Choroid plexus epithelial cell (primary cell): ENCODE results near the gene LRRC36.

ENCODE experiments used
- DNase-seq: peaks from one replicate; pipeline ENCODE4 v3.0.0-alpha.2; 2010; ENCODE audit warnings: low read depth
- H3K4me3 ChIP-seq: 2 replicates; pipeline ENCODE4 v1.5.1; 2011; ENCODE audit warnings: low read depth, mild to moderate bottlenecking, control low read depth, low read length, moderate library complexity
- TF ChIP-seq, protein P1 (sequence below): conservative IDR thresholded peaks from 2 replicates; pipeline ENCODE4 v1.5.1; 2011; ENCODE audit warnings: low read depth, mild to moderate bottlenecking, control low read depth, inconsistent platforms, low read length, moderate library complexity

Gene LRRC36

DNA sequence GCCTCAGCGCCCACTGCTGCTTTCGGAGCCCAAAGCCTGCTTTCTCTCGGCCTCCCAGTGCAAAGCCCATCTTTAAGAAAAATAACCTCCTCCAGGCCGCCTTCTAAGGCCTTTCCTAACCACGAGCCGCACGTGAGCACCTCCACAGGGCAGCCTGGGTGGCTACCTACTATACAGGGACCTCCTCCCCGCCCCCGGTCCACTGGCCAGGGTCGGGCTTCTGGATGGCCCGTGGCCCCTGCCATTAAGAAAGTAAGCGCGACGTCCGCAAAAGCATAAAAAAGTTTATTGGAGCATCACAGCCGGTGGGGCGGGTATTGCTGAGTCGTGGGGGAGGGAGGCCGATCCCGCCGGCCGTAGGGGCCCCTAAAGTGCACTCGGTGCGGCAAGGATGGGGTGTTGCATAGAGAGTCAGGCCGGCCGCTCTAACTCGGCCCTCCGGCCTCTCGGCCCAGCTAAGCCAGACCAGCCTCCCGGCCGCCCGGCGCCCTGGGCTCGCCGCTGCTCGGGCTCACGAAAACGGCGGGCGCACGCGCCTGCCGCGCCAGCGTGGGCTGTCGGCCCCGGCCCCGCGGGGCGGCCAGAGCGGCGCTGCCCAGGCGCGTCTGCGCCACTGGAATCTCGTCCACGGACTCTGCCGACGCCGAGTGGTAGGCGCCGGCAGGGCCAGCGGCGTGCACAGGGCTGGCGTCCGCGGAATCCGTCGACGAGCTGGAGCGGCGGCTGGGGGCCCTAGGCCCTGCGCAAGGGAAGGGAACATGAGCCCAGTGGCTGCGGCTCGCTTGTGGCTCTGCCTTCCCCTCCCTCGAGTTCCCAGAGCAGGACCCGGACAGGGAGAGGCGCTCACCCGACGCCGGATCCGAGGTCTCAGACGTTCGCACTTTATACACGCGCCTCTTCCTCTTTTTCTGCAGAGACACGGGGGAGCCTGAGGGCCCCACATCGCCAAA is 67.8 kb downstream of the LRRC36 start:
- no peak for DNase-seq
- TF ChIP-seq, protein P1, sequence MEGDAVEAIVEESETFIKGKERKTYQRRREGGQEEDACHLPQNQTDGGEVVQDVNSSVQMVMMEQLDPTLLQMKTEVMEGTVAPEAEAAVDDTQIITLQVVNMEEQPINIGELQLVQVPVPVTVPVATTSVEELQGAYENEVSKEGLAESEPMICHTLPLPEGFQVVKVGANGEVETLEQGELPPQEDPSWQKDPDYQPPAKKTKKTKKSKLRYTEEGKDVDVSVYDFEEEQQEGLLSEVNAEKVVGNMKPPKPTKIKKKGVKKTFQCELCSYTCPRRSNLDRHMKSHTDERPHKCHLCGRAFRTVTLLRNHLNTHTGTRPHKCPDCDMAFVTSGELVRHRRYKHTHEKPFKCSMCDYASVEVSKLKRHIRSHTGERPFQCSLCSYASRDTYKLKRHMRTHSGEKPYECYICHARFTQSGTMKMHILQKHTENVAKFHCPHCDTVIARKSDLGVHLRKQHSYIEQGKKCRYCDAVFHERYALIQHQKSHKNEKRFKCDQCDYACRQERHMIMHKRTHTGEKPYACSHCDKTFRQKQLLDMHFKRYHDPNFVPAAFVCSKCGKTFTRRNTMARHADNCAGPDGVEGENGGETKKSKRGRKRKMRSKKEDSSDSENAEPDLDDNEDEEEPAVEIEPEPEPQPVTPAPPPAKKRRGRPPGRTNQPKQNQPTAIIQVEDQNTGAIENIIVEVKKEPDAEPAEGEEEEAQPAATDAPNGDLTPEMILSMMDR = no peak
- peak overlapping the region; percentile 4 for H3K4me3 ChIP-seq

DNA sequence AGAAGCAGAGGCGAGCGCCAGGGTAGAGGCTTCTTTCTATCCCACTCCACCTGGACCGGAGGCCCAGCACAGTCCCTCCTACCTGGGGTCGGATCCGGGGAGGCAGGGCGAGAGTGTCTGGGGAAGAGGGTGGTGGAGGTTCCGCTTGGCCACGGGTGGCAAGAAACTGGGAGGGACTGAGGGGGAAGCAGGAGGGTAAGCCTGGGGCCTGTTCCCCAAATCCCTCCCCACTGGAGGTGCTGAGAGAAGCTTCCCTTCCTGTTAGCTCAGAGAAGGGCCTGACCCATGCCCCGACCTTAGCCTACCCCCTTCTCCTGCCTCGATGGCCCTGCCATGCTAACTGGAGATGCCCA is 68.5 kb downstream of the LRRC36 start:
- TF ChIP-seq, protein P1 = no peak
- DNase-seq = no peak
- H3K4me3 ChIP-seq = no peak overlapping the region

DNA sequence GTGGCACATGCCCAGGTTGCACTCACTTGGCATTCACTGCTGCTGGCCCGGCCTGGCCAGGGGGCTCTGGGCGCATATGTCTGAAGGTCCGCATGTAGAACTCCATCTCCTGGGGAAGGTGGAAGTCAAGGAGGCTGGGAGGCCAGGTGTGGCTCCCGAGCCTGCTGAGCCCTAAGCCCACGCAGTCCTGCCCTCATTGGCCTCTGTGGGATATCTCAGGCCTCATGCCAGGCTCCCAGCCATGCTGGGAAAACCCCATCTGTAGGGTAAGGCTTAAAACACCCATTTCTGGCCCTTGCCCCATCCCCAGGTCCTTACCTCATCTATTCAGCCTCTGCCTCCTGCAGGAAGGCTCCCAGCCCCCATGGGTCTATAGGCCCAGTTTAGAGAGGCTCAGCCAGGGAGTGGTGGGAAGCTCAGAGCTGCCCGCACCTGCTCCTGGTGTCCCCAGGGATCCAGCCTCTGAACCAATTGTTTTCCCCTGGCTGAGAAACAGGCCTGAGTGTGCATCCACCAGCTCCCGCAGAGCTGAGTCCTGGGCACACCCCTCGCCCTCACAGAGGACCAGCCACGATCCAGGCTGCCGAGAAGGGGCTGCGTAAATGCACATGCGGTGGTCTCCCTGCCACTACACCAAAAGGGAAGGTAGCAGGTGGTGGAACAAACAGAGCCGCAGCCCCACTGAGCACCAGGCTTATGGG is 69.0 kb downstream of the LRRC36 start:
- no peak for DNase-seq
- TF ChIP-seq, protein P1 = no peak
- H3K4me3 ChIP-seq = no peak overlapping the region

DNA sequence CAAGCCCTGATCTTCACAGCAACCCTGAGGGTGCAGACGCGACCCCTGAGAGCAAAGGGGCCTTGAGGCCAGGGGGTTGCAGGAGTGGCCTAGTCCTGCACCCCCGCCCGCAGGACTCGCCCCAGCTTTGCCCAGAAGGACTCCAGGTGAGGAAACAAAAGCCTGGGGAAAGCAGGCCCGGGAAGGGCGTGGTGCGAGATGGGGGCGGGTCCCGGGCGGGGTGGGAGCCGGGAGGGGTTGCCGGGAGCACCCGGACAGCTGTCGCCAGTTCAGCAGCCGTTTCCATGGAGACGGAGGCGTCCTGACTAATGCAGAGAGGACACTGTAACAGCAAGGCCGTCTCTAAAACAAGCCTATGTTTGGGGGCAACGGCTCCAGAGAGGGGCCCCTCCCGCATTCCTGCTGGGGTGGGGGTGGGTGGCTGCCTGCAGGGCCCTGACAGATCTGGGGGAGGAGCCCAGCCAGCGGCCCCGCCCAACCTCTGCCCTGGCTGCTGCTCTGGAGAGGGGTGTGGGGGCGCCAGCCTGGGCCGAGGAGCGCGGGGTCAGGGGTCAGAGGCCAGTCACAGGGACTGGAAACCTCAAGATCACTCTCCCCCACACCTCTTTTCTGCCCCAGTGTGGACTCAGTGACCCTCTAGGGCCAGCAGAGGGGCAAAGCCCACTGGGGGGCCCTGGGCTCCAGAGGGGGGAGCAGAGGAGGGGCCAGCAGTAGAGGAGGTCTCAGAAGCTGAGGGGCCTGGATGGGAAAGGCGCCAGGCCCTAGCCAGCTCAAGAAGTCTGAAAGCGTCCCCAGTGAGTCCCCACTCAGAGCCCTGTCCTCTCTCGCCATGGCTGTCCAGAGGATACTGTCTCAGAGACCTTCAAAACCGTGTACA is 69.8 kb downstream of the LRRC36 start:
- peak; percentile 58 for DNase-seq
- TF ChIP-seq, protein P1 = no peak
- H3K4me3 ChIP-seq = no peak overlapping the region

DNA sequence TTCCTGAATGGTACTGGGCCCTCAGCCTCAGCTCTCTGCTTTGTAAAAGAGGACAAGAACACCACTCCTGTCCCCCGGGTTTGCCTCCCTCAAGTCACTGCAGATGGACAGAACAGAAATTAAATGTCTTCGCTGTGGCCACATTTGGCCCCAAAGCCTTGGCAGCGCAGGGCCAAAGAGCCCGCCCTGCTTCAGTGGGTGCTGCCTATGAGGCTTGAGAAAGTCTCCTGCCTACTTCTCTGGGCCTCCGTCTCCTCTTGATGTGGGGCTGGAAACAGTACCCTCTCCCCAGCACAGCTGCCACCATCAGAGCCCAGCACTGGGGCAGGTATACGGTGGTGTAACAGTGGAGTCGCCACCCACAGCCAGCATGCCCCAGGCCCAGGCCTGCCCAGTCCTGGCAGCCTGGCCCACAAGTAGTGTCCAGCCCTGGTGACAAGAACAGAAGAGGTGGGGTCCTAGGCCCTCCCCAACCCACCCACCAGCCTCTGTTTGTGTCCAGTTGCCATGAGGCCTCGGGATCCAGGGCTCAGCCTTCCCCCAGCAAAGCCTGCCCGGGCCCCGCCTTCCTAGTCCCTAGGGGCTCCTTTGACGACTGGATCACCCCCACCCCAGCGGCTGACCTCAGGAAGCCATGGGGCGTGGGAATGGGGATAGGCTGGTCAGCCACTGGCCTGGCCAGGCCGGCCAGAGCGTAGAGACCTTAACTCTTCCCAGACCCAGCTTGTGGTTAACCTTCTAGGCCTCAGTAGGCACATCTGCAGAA is 70.6 kb downstream of the LRRC36 start:
- TF ChIP-seq, protein P1 = no peak
- no peak overlapping the region for H3K4me3 ChIP-seq
- no peak for DNase-seq
